ENCODE results near the gene FAM110D. TPM values are rescaled to one million over a fixed set of nuclear protein-coding genes. Genes with fewer than 3 reads are reported as not detected.

Gene FAM110D
- total and polyA plus RNA-seq, 2 of the 8 experiments (the other 6 are each of a cell fraction or from before 2014, with no cell fraction given), result 0.21 to 0.48 TPM

DNA sequence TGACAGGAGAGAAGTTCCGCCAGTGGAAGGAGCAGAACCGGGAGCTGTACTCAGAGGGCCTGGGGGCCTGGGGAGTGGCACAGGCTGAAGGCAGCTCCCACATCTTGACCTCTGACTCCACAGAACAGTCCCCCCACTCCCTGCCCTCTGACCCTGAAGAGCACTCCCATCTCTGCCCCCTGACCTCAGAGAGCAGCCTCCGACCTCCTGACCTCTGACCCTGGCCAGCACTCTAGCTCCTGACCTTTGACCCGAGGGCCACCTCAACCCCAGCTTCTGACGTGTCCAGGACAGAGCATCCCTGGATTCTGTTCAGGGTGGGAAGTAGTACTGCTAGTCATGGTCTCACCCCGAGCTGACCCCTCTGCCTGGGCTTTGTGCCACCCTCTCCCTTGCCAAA lies 30.5 kb downstream of the FAM110D start:
- no peaks in the 10 kb centered on the region for H3K79me1 ChIP-seq (ENCODE audit: low read depth, low read length)
- no peak overlapping the region for H2BK5ac ChIP-seq (ENCODE audit: low read depth, low read length)
- no peak overlapping the region for H3K27ac ChIP-seq (ENCODE audit: low read depth, low read length)
- H3K14ac ChIP-seq (ENCODE audit: insufficient read length), result no peak overlapping the region
- TF ChIP-seq SAP30 (IDR thresholded peaks at IDR 0.05; ENCODE audit: insufficient read depth, insufficient replicate concordance, low read length) (no peak), JUN (IDR thresholded peaks at IDR 0.05; ENCODE audit: low read depth, low read length) (no peak), CEBPB (IDR thresholded peaks at IDR 0.05; ENCODE audit: low read depth, low read length) (no peak), TCF12 (IDR thresholded peaks at IDR 0.05; ENCODE audit: low read depth, low read length) (no peak), EGR1 (IDR thresholded peaks at IDR 0.05; ENCODE audit: borderline replicate concordance, low read depth, low read length) (no peak), SIX5 (IDR thresholded peaks at IDR 0.05; ENCODE audit: low read depth, low read length) (no peak), KDM5A (IDR thresholded peaks at IDR 0.05; ENCODE audit: low read length) (no peak), CBX5 (IDR thresholded peaks at IDR 0.05; ENCODE audit: low read depth, low read length) (no peak)
- no peak overlapping the region for H3K4me3 ChIP-seq (ENCODE audit: extremely low read depth in 1 of 4, insufficient read depth in 2 of 4, low read depth in 3 of 4, low read length in 4 of 4)
- ChIA-PET CTCF (ENCODE audit: partially characterized antibody) (interaction anchor here (0.9 to 12.6 kb wide), 20 partner anchors 10 to 129 kb away, joined by 3 to 159 read pairs (median 6); partner anchors contain the start of genes C1orf232, CD52, CEP85 and CNKSR1), POLR2A (ENCODE audit: partially characterized antibody) (interaction anchor here (0.6 to 3.2 kb wide), 11 partner anchors 9 to 297 kb away, joined by 3 to 22 read pairs (median 4); partner anchors contain the start of genes CEP85, CNKSR1, SH3BGRL3 and ZNF593OS)
- H4K91ac ChIP-seq (replicated peaks; ENCODE audit: insufficient read length, low read length), result no peak overlapping the region
- H3K79me2 ChIP-seq (ENCODE audit: control insufficient read depth in 1 of 2, insufficient read depth in 2 of 2, low read length in 2 of 2), result no peaks in the 10 kb centered on the region
- no peak overlapping the region for H3K9ac ChIP-seq (replicated peaks in 1 of 4; ENCODE audit: extremely low read depth in 1 of 4, low read depth in 3 of 4, low read length in 3 of 4)
- H3K56ac ChIP-seq (replicated peaks; ENCODE audit: insufficient read length, low read depth, low read length), result no peak overlapping the region
- FAIRE-seq, result no peak
- H3K27me3 ChIP-seq (replicated peaks in 1 of 4; ENCODE audit: control insufficient read depth in 3 of 4, extremely low read depth in 1 of 4, insufficient read depth in 3 of 4, low read length in 3 of 4), result no peaks in the 10 kb centered on the region
- H2BK120ac ChIP-seq (replicated peaks; ENCODE audit: low read depth, low read length), result no peak overlapping the region
- no peak overlapping the region for H4K8ac ChIP-seq (ENCODE audit: extremely low read depth, insufficient read depth, low read length)
- no peak overlapping the region for H2BK12ac ChIP-seq (ENCODE audit: low read depth, low read length)
- no peak overlapping the region for H2AK5ac ChIP-seq (ENCODE audit: low read depth, low read length)
- no peak overlapping the region for H3K4ac ChIP-seq (replicated peaks; ENCODE audit: insufficient read length, low read depth, low read length)
- no peak overlapping the region for H3K4me2 ChIP-seq (ENCODE audit: insufficient read depth in 1 of 2, low read depth in 2 of 2, low read length in 2 of 2)
- peaks cover 0 to 10% (median 2%) of the 10 kb centered on the region in 4 experiments; a peak in 3 of 8 replicates for H3K36me3 ChIP-seq (ENCODE audit: control insufficient read depth in 2 of 4, insufficient read depth in 4 of 4, low read length in 3 of 4)
- H3K9me3 ChIP-seq (ENCODE audit: insufficient read depth in 2 of 2, low read depth in 1 of 2, low read length in 1 of 2), result no peaks in the 10 kb centered on the region
- WGBS, 2 experiments (ENCODE audit: extremely low coverage in 1 of 2, insufficient coverage in 1 of 2, insufficient read length in 1 of 2, insufficient replicate concordance in 2 of 2, low coverage in 1 of 2, low lambda C conversion rate in 2 of 2, missing lambda C conversion rate in 1 of 2), result 91% methylated on average over 6 of the region's 6 CpGs; no CpG with 5 or more reads in 1 of the 2 experiments
- H3K4me1 ChIP-seq (replicated peaks in 1 of 4; ENCODE audit: control insufficient read depth in 3 of 4, insufficient read depth in 4 of 4, low read length in 3 of 4), result peaks cover 0 to 7% (median 2%) of the 10 kb centered on the region in 4 experiments; a peak in 3 of 7 replicates
- no peak overlapping the region for H3K18ac ChIP-seq (ENCODE audit: extremely low read depth, low read length)
- H2BK20ac ChIP-seq (ENCODE audit: low read length), result no peak overlapping the region
- DNase-seq (ENCODE audit: low read depth in 1 of 2, low spot score in 2 of 2), result no peak
- H2AFZ ChIP-seq (ENCODE audit: low read length), result no peak overlapping the region
- no peak overlapping the region for H2BK15ac ChIP-seq (ENCODE audit: low read length)
- no peaks in the 10 kb centered on the region for H4K20me1 ChIP-seq (replicated peaks in 1 of 2; ENCODE audit: control insufficient read depth in 1 of 2, insufficient read depth in 2 of 2, low read length in 2 of 2)
- H3K23ac ChIP-seq (ENCODE audit: insufficient read length), result no peak overlapping the region
- H3K23me2 ChIP-seq (ENCODE audit: low read depth, low read length), result no peaks in the 10 kb centered on the region
- H4K5ac ChIP-seq (ENCODE audit: insufficient read length, low read depth, low read length), result no peak overlapping the region
